SU-DHL-6 (cell line): ENCODE data around the gene CCDC92B.

ENCODE experiments used
- H2AFZ ChIP-seq: fragments of 200-600 bp; sonication (generic); 2 replicates; pipeline ENCODE4 v1.6.1; 2014; ENCODE audit warnings: low read depth, mild to moderate bottlenecking, moderate library complexity, mixed read lengths, antibody characterized with exemption, low read length; ENCODE audit not compliant: severe bottlenecking
- H3F3A ChIP-seq: fragments of 200-600 bp; shearing (Covaris generic); 2 replicates; pipeline ENCODE4 v1.6.0; 2016; ENCODE audit warnings: antibody characterized with exemption, mild to moderate bottlenecking; ENCODE audit not compliant: insufficient read depth
- H3K27ac ChIP-seq: fragments of 200-600 bp; sonication (generic); 2 replicates; pipeline ENCODE4 v1.5.1; 2016; ENCODE audit warnings: low read depth, mild to moderate bottlenecking, low read length, moderate library complexity, mixed read lengths
- H3K27me3 ChIP-seq: fragments of 200-600 bp; sonication (generic), shearing (Covaris generic); 2 replicates; pipeline ENCODE4 v1.6.0; 2014; ENCODE audit warnings: mild to moderate bottlenecking, low read length
- H3K36me3 ChIP-seq: fragments of 200-600 bp; sonication (generic); 2 replicates; pipeline ENCODE4 v1.6.1; 2014; ENCODE audit warnings: mild to moderate bottlenecking, low read length, mixed read lengths
- H3K4me2 ChIP-seq: fragments of 300-600, 200-600 bp; shearing (Covaris generic), sonication (generic); 2 replicates; pipeline ENCODE4 v1.6.0; 2014; ENCODE audit warnings: low read length, low read depth, mild to moderate bottlenecking; ENCODE audit not compliant: poor library complexity, severe bottlenecking
- H3K4me3 ChIP-seq: fragments of 200-600 bp; sonication (generic); 2 replicates; pipeline ENCODE4 v1.5.1; 2014; ENCODE audit warnings: antibody characterized with exemption, low read length, mild to moderate bottlenecking, mixed read lengths; ENCODE audit not compliant: insufficient read depth, poor library complexity, severe bottlenecking
- H3K79me2 ChIP-seq: fragments of 200-600 bp; sonication (generic); 2 replicates; pipeline ENCODE4 v1.6.1; 2014; ENCODE audit warnings: mild to moderate bottlenecking, low read length, moderate library complexity; ENCODE audit not compliant: insufficient read depth
- H3K9ac ChIP-seq: fragments of 200-600 bp; sonication (generic); 2 replicates; pipeline ENCODE4 v1.7.0; 2014; ENCODE audit warnings: mild to moderate bottlenecking, low read length
- H3K9me2 ChIP-seq: fragments of 200-600 bp; sonication (generic); replicated peaks from 2 replicates; pipeline ENCODE4 v1.6.1; 2014; ENCODE audit warnings: low read length; ENCODE audit not compliant: insufficient read depth
- H3K9me3 ChIP-seq: fragments of 200-600 bp; sonication (generic); 2 replicates; pipeline ENCODE4 v1.6.1; 2014; ENCODE audit warnings: low read length, mixed read lengths; ENCODE audit not compliant: insufficient read depth
- H4K20me1 ChIP-seq: fragments of 200-600 bp; sonication (generic); 2 replicates; pipeline ENCODE4 v1.6.1; 2014; ENCODE audit warnings: low read depth, mild to moderate bottlenecking, antibody characterized with exemption, low read length, moderate library complexity, mixed read lengths
- EZH2phosphoT487 ChIP-seq: fragments of 200-600 bp; sonication (generic), shearing (Covaris generic); conservative IDR thresholded peaks from 2 replicates; pipeline ENCODE4 v1.6.1; 2018; ENCODE audit warnings: mild to moderate bottlenecking, antibody characterized with exemption, low read length, moderate library complexity, mixed read lengths
- TF ChIP-seq, protein P1 (sequence below): fragments of 200-600 bp; sonication (generic); IDR thresholded peaks from one replicate; pipeline ENCODE4 v1.5.1; 2017; ENCODE audit warnings: antibody characterized with exemption, mild to moderate bottlenecking, low read length, moderate library complexity; ENCODE audit not compliant: insufficient read depth, poor library complexity, severe bottlenecking

The CCDC92B gene

DNA sequence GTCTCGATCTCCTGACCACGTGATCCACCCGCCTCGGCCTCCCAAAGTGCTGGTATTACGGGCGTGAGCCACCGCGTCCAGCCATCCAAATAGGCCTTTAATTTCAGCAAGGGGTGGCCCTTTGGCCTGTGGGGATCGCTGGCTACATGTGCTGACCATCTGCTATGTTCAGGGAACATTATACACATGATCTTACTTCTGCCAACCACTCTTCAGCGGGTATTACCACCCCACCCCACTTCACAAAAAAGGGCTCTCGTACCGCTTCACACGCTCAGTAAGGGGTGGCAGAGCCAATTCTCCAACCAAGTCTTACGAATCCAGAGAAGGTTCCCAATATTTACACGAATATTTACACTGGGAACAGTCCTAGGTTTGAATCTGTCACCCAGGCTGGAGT is 11.8 kb downstream of the CCDC92B start:
- Histone ChIP-seq H3K27ac (no peak overlapping the region), H3K79me2 (no peaks in the 10 kb centered on the region), H3K9ac (no peak overlapping the region), H3K9me2 (no peaks in the 10 kb centered on the region), H3K9me3 (no peaks in the 10 kb centered on the region), H3F3A (no peaks in the 10 kb centered on the region), H3K4me3 (no peak overlapping the region), H3K4me2 (no peak overlapping the region), H3K27me3 (no peaks in the 10 kb centered on the region), H2AFZ (no peak overlapping the region), H4K20me1 (no peaks in the 10 kb centered on the region), H3K36me3 (no peaks in the 10 kb centered on the region)
- TF ChIP-seq, protein P1, sequence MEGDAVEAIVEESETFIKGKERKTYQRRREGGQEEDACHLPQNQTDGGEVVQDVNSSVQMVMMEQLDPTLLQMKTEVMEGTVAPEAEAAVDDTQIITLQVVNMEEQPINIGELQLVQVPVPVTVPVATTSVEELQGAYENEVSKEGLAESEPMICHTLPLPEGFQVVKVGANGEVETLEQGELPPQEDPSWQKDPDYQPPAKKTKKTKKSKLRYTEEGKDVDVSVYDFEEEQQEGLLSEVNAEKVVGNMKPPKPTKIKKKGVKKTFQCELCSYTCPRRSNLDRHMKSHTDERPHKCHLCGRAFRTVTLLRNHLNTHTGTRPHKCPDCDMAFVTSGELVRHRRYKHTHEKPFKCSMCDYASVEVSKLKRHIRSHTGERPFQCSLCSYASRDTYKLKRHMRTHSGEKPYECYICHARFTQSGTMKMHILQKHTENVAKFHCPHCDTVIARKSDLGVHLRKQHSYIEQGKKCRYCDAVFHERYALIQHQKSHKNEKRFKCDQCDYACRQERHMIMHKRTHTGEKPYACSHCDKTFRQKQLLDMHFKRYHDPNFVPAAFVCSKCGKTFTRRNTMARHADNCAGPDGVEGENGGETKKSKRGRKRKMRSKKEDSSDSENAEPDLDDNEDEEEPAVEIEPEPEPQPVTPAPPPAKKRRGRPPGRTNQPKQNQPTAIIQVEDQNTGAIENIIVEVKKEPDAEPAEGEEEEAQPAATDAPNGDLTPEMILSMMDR = no peak
- TF ChIP-seq EZH2phosphoT487 = no peak

DNA sequence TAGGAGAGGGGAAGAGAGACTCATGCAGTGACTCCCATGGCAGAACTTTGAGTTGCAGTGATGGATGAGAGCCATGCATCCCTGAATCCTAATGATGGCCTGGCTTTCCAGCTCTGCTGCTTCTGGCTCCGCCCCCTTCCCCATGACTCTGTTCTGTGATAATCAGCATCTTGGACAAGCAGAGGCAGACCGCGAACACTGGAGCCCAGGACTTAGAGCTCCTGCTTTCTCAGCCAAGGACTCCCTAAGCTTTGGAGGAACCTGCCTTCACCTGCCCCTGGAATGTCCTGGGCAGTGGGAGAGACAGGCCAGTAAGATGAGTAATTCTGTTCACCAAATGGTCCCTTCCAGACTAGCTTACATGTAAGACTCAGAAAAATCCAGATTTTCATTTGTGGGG is 12.5 kb downstream of the CCDC92B start:
- Histone ChIP-seq H2AFZ (no peak overlapping the region), H3K27me3 (no peaks in the 10 kb centered on the region), H3K79me2 (no peaks in the 10 kb centered on the region), H3K36me3 (no peaks in the 10 kb centered on the region), H3K4me3 (no peak overlapping the region), H3K9me3 (no peaks in the 10 kb centered on the region), H3K4me2 (no peak overlapping the region), H3K27ac (no peak overlapping the region), H4K20me1 (no peaks in the 10 kb centered on the region), H3K9ac (no peak overlapping the region), H3F3A (no peaks in the 10 kb centered on the region), H3K9me2 (no peaks in the 10 kb centered on the region)
- TF ChIP-seq, protein P1 = no peak
- TF ChIP-seq EZH2phosphoT487 = no peak

DNA sequence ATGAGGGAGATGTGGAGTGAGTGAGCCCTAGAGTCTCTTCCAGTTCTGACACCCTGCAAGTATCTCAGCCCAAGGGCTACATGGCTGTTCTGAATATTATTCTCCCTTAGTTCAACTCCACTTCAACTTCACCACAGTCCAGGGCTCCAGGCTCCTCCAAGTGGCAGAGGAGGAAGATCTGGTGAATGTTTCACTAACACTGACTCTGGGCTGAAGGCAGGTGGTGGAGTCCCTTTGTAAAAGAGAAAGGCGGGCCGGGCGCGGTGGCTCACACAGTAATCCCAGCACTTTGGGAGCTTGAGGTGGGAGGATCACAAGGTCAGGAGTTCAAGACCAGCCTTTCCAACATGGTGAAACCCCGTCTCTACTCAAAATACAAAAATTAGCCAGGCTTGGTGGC is 13.6 kb downstream of the CCDC92B start:
- Histone ChIP-seq H3K27me3 (no peaks in the 10 kb centered on the region), H3K27ac (no peak overlapping the region), H3K4me3 (no peak overlapping the region), H3K9me2 (no peaks in the 10 kb centered on the region), H3K4me2 (no peak overlapping the region), H3K36me3 (no peaks in the 10 kb centered on the region), H3F3A (no peaks in the 10 kb centered on the region), H3K9ac (no peak overlapping the region), H3K9me3 (no peaks in the 10 kb centered on the region), H2AFZ (no peak overlapping the region), H4K20me1 (no peaks in the 10 kb centered on the region), H3K79me2 (no peaks in the 10 kb centered on the region)
- TF ChIP-seq, protein P1 = no peak

DNA sequence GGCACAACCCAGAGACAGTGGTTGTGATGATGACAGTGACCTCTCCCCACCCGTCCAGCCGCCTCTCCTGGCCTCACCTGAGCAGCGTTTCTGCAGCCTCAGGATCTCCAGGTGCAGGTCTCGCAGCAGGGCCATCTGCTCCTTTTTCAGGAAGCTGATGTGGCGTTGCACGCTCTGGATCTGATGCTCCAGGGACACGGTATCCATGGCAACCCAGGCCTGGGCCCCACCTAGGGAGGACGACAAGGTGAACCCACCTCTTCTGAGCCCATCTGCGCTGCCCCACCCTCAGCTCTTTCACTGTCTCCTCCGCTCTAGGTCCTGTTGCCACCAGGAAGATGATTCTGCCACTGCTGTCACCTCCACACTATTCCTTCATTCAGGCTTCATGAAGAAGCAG is 14.5 kb downstream of the CCDC92B start:
- no peaks in the 10 kb centered on the region for H3K27me3 ChIP-seq
- H4K20me1 ChIP-seq = no peaks in the 10 kb centered on the region
- no peaks in the 10 kb centered on the region for H3K79me2 ChIP-seq
- no peak overlapping the region for H3K9ac ChIP-seq
- H2AFZ ChIP-seq = no peak overlapping the region
- no peak overlapping the region for H3K4me3 ChIP-seq
- H3F3A ChIP-seq = no peaks in the 10 kb centered on the region
- TF ChIP-seq EZH2phosphoT487 = no peak
- TF ChIP-seq, protein P1 = no peak
- no peaks in the 10 kb centered on the region for H3K9me3 ChIP-seq
- H3K9me2 ChIP-seq = no peaks in the 10 kb centered on the region
- no peak overlapping the region for H3K27ac ChIP-seq
- no peaks in the 10 kb centered on the region for H3K36me3 ChIP-seq
- no peak overlapping the region for H3K4me2 ChIP-seq
